ENCODE data around the gene FBXO15.

Gene FBXO15

DNA sequence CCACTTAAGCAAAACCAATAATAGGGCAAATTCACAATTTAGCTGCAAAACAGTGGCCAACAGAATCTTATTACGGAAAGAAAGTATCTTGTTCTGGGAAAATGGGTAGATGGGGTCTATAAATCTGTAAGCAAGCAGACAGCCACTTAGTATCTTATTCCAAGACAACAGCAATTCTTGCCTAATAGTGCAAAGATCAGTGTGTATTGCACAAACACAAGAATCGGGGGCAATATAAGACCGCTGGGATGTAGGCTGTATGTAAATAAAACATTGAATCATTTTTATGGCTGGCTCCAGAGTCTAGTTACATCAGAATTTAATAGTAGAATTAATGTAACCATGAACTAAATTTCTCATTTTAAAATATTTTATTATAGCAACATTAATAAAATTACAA is 85.6 kb downstream of the FBXO15 start:
- no peak overlapping the region for H3K4me3 ChIP-seq (ENCODE audit: low read depth, low read length)
- TF ChIP-seq, protein P1, sequence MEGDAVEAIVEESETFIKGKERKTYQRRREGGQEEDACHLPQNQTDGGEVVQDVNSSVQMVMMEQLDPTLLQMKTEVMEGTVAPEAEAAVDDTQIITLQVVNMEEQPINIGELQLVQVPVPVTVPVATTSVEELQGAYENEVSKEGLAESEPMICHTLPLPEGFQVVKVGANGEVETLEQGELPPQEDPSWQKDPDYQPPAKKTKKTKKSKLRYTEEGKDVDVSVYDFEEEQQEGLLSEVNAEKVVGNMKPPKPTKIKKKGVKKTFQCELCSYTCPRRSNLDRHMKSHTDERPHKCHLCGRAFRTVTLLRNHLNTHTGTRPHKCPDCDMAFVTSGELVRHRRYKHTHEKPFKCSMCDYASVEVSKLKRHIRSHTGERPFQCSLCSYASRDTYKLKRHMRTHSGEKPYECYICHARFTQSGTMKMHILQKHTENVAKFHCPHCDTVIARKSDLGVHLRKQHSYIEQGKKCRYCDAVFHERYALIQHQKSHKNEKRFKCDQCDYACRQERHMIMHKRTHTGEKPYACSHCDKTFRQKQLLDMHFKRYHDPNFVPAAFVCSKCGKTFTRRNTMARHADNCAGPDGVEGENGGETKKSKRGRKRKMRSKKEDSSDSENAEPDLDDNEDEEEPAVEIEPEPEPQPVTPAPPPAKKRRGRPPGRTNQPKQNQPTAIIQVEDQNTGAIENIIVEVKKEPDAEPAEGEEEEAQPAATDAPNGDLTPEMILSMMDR (IDR thresholded peaks at IDR 0.05; ENCODE audit: low read depth, low read length, missing control alignments) = no peak
- no peak for DNase-seq (ENCODE audit: low read depth)

DNA sequence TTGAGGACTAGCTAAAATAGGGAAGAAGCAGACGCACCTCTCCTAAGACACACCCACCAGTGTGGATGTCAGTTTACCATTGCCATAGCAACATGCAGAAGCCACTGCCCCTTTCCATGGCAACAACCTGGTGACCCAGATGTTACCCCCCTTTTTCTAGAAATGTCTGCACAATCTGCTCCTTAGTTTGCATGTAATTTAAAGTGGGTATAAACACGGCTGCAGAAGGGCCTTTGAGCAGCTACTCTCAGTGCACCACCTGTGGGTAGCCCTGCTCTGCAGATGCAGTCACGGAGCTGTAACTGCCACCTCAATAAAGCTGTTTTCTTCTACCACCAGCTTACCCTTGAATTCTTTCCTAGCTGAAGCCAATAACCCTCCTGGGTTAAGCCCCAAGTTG is 87.1 kb downstream of the FBXO15 start:
- TF ChIP-seq, protein P1 (IDR thresholded peaks at IDR 0.05; ENCODE audit: low read depth, low read length, missing control alignments) = no peak
- no peak overlapping the region for H3K4me3 ChIP-seq (ENCODE audit: low read depth, low read length)
- no peak for DNase-seq (ENCODE audit: low read depth)

DNA sequence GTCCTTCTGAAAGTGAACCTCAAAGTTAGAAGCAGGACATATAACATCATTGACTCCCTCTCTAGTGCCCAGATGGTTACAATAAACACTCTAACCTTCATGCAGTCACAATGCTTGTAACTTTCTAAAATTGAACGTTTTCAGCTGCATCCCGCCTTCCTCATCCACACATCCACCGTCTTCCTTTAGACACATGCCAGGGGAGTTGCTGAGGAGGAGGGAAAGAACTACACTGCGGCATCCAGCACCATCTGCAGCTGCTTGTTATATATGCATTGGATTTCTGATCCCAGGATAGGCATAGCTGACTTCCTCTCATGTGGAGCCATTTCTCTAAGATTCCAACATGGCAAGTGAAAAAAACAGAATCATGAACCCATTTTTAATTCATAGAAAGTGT is 96.8 kb downstream of the FBXO15 start:
- H3K4me3 ChIP-seq (ENCODE audit: low read depth, low read length) = no peak overlapping the region
- DNase-seq (ENCODE audit: low read depth) = no peak
- TF ChIP-seq, protein P1 (IDR thresholded peaks at IDR 0.05; ENCODE audit: low read depth, low read length, missing control alignments) = no peak

DNA sequence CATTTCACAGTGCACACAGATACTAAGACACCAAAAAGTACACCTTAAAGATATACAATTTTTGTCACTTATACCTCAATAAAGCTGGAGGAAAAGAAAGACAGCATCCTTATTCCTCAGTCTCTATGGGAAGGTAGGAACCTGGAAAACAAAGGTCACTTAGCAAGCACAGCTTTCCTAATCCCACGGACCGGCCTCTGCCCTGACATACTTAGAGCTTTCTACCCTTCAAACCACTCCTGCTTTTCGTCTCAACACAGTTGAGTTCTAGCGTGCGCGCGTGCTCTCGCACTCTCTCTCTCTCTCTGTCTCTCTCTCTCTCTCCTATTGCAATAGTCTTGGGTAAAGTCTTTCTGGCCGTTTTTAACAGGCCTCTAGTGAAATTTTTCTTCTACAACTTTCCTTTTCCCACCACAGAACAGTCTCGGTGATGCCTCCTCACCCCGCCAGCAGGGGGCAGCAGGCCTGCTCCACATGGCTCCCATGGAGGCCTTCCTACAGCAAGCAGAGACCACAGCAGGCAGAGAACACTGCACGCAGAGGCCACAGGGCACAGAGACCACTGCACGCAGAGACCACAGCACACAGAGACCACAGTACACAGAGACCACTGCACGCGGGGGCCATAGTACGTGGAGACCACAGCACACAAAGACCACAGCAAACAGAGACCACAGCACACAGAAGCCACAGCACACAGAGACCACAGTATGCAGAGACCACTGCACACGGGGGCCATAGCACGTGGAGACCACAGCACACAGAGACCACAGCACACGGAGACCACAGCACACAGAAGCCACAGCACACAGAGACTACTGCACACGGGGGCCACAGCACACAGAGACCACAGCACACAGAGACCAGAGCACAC is 106.9 kb downstream of the FBXO15 start:
- TF ChIP-seq, protein P1 (IDR thresholded peaks at IDR 0.05; ENCODE audit: low read depth, low read length, missing control alignments) = peak; percentile 76
- DNase-seq (ENCODE audit: low read depth) = no peak

DNA sequence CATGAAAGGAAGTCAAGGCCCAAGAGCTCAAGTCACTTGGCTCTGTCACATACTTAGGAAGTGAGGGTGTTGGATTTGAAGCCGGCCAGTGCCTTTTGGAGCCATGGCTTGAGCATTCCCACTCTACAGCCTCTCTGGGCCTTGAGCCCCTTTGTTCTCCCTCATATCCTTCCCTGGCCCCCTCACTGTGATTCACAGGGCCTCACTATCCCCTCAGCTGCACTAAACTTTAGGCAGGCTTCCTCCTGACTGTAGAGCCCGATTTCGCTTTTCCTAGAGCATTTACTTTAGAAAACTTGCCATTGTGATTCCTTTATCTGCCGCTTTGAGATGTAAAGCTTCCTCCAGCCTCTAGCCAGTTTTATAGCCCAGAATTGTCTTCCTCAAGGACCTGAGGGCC is 107.6 kb downstream of the FBXO15 start:
- DNase-seq (ENCODE audit: low read depth) = no peak
- TF ChIP-seq, protein P1 (IDR thresholded peaks at IDR 0.05; ENCODE audit: low read depth, low read length, missing control alignments) = no peak
- no peak overlapping the region for H3K4me3 ChIP-seq (ENCODE audit: low read depth, low read length)

More for the DNA sequence above, 106.9 kb downstream of the FBXO15 start:
- no peak overlapping the region for H3K4me3 ChIP-seq (ENCODE audit: low read depth, low read length)

DNA sequence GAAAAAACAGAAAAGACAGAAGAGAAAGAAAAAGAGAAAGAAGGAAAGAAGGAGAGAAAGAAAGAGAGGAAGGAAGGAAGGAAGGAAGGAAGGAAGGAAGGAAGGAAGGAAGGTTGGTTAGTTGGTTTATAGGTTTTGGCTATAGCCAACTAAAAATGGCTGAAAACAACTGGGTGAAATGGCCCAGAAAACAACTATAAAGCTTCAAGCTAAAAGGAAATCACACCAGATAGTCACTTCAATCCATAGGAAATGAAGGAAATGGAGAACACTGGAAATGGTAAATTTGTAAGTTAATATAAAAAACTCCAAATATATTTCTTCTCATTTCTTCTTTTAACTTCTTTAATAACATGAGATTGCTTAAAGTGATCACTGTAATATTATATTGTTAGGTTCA is 118.5 kb downstream of the FBXO15 start:
- H3K4me3 ChIP-seq (ENCODE audit: low read depth, low read length) = no peak overlapping the region
- TF ChIP-seq, protein P1 (IDR thresholded peaks at IDR 0.05; ENCODE audit: low read depth, low read length, missing control alignments) = no peak
- no peak for DNase-seq (ENCODE audit: low read depth)
